Effector memory CD8-positive, alpha-beta T cell (primary cell): ENCODE results near the gene PRDM4.
"Not testable (repeated sequence)": the region's sequence is repeated elsewhere in the genome, so short reads cannot be mapped to it uniquely, and the experiment has no call there.

Experiments used
- ATAC-seq: fragments of 150-1000 bp; cut with Tn5 transposase; replicated peaks from 2 replicates; pipeline ENCODE4 v1.10.0; 2021; ENCODE audit warnings: mild to moderate bottlenecking, moderate library complexity
- DNase-seq, 3 experiments: peaks; one replicate each; pipeline ENCODE4 v3.0.0; 2021
- H3K27ac Mint-ChIP-seq, 2 donors: one replicate each; pipeline ENCODE4 v1.8.0; 2022; ENCODE audit warnings: mild to moderate bottlenecking in 2 of 2, mixed read lengths in 2 of 2, moderate library complexity in 2 of 2
- H3K27me3 Mint-ChIP-seq, 2 donors: one replicate each; pipeline ENCODE4 v1.8.0; 2022; ENCODE audit warnings: mixed read lengths in 2 of 2
- H3K36me3 Mint-ChIP-seq: one replicate; pipeline ENCODE4 v1.8.0; 2022; ENCODE audit warnings: mild to moderate bottlenecking, moderate library complexity, mixed read lengths; ENCODE audit not compliant: insufficient read depth
- H3K4me1 Mint-ChIP-seq, 2 donors: one replicate each; pipeline ENCODE4 v1.8.0; 2022; ENCODE audit warnings: low read depth in 2 of 2, mixed read lengths in 2 of 2
- H3K4me3 Mint-ChIP-seq, 2 donors: one replicate each; pipeline ENCODE4 v1.8.0; 2022; ENCODE audit warnings: mild to moderate bottlenecking in 2 of 2, mixed read lengths in 2 of 2, moderate library complexity in 2 of 2
- H3K9me3 Mint-ChIP-seq, 2 donors: one replicate each; pipeline ENCODE4 v1.8.0; 2022; ENCODE audit warnings: mixed read lengths in 2 of 2

The PRDM4 gene

DNA sequence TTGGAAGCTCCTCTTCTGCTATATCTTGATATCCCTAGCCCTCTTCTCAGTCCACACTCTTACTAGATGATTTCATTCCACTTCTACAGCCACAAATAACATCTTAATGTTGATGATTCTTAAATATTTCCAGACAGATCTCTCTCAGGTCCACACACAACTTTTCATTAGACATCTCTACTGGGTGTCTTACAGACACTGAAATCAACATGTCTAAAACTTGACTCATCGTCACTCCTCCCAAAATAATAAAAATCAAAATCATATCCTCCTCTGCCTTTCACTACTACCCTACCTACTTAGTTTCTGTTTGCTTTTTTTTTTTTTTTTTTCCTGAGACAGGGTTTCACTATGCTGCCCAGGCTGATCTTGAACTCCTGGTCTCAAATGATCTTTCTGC, 11.9 kb downstream of the PRDM4 start:
- no peaks in the 10 kb centered on the region for H3K9me3 Mint-ChIP-seq
- H3K4me1 Mint-ChIP-seq: peaks cover 2 to 3% of the 10 kb centered on the region in 2 donors
- no peak overlapping the region for H3K4me3 Mint-ChIP-seq
- H3K36me3 Mint-ChIP-seq: peaks cover 43% of the 10 kb centered on the region
- ATAC-seq: no peak
- no peaks in the 10 kb centered on the region for H3K27me3 Mint-ChIP-seq
- no peak overlapping the region for H3K27ac Mint-ChIP-seq
- no peak for DNase-seq

DNA sequence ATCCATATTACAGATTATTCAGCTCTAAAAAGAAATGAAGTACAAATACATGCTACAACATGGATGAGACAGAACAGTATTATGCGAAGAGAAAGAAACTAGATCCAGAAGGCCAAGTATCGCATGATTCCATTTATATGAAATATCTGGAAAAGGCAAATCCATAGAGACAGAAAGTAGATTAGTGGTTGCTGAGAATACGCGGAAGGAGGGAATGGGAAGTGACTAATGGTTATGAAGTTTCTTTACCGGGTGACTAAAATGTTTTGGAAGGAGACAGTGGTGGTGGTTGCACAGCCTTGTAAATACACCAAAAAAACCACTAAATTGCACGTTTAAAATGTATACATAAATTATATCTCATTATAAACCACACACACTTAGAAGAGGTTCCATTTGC, 12.5 kb downstream of the PRDM4 start:
- no peak for ATAC-seq
- no peak overlapping the region for H3K27ac Mint-ChIP-seq
- no peak for DNase-seq

DNA sequence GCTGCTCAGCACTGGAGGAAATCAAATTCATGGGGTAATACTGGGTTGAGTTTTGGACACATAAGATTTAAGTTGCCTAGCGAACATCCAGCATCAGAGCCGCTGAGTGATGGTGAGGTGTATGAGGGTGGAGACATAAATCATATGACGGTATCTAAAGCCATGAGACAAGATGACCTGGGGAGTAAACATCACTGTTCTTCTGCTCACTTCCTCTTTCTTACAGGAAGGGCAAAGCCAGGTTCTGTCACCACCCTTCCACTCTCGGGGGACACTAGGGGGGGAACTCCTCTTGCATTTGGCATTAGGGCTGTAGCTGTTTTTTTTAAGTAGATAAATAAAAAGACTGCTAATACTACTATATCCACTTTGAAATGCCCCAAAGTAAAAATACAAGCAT, 24.0 kb downstream of the PRDM4 start:
- Mint-ChIP-seq H3K4me3 (no peak overlapping the region), H3K36me3 (peaks cover 70% of the 10 kb centered on the region), H3K27me3 (no peaks in the 10 kb centered on the region), H3K27ac (peak overlapping the region; percentile 5 to 25), H3K9me3 (no peaks in the 10 kb centered on the region), H3K4me1 (peaks cover 3 to 13% of the 10 kb centered on the region in 2 donors)
- ATAC-seq: peak; percentile 72
- DNase-seq: no peak

More for the DNA sequence above, 12.5 kb downstream of the PRDM4 start:
- Mint-ChIP-seq H3K27me3 (no peaks in the 10 kb centered on the region), H3K36me3 (peaks cover 43% of the 10 kb centered on the region), H3K4me1 (peaks cover 0 to 2% of the 10 kb centered on the region in 2 donors), H3K9me3 (no peaks in the 10 kb centered on the region), H3K4me3 (no peak overlapping the region)

DNA sequence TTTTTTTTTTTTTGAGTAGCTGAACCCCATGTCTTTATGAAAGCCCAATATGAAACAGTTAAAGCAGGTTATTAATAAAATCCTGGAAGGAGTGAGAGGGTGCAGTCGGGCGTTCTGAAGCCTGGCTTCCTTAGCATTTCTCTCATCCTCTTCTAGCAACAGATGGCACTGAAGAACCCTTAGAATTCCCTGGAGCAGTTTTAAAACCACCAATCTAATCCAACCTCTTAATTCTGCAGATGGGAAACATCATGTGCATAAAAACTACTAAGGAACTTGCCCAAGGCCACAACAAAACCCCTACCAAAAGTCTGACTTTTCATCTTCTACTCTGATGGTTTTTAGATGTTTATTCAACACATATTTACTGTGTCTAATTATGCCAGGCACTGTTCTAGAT, 25.2 kb downstream of the PRDM4 start:
- Mint-ChIP-seq H3K9me3 (no peaks in the 10 kb centered on the region), H3K4me3 (no peak overlapping the region), H3K27ac (peak overlapping the region in 1 of 2 donors; percentile 25), H3K4me1 (peaks cover 2 to 13% of the 10 kb centered on the region in 2 donors), H3K27me3 (no peaks in the 10 kb centered on the region), H3K36me3 (peaks cover 59% of the 10 kb centered on the region)
- DNase-seq (no peak), ATAC-seq (no peak)

DNA sequence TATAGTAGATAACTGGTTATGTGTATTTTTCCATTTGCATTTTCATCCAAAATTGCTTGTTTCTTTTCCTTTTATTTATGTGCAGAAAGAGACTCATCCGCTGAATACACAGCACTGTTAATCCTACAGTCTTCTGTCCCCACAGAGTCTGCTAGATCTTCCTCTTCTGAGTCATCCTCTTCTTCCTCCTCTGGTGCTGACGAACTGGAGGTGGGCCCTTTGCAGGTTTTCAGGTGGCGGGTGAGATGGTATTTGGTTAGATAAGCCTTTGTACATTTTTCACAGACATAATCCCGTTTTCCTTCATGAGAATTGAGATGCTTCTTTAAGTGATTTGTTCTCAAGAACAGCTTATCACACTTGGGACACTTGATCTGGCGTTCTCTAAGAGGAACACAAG, 26.8 kb downstream of the PRDM4 start:
- Mint-ChIP-seq H3K4me3 (no peak overlapping the region), H3K27ac (peak overlapping the region in 1 of 2 donors; percentile 62), H3K9me3 (no peaks in the 10 kb centered on the region), H3K4me1 (peaks cover 2 to 13% of the 10 kb centered on the region in 2 donors), H3K36me3 (peaks cover 42% of the 10 kb centered on the region), H3K27me3 (no peaks in the 10 kb centered on the region)
- no peak for DNase-seq
- no peak for ATAC-seq

DNA sequence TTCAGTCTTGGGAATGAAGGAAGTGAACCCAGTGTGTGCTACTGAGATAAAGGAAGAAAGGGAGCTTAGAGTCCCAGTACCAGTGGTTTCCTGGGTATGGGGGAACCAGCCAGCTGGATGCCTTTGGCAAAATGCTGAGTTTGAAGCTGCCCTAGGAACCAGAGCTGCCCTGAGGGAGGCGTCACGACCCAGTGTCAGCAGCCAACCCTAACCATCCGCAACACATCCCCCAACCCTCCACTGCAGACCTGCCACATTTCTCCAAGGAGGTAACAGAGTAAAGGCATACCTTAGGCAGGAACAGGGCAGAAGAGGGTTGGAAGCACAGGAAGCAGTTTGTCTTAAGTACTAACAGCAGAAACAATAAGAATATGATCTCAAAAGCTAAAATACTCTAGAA, 28.6 kb downstream of the PRDM4 start:
- Mint-ChIP-seq H3K4me1 (peaks cover 2 to 10% of the 10 kb centered on the region in 2 donors), H3K9me3 (no peaks in the 10 kb centered on the region), H3K36me3 (peaks cover 28% of the 10 kb centered on the region), H3K4me3 (no peak overlapping the region), H3K27me3 (no peaks in the 10 kb centered on the region), H3K27ac (peak overlapping the region in 1 of 2 donors; percentile 65)
- ATAC-seq (no peak), DNase-seq (no peak)

DNA sequence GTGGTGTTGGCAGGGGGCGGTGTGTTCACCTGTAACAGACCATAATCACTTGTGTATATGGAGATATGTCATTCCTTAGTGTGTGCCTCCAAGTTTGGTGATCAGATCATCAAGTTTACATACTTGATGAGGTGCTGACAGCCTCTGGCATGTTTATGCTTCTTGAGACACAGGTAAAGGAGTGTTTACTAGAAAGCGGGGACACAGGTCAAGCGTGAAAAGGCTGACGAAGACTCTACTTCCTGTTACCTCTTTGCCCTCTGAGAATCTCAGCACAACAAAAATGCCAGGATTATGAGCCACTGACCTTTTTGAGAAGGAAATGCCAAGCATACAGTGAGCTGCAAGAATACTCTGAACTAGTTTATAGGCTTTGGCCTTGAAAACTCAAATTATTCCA, 29.6 kb downstream of the PRDM4 start:
- Mint-ChIP-seq H3K27ac (peak overlapping the region in 1 of 2 donors; percentile 20), H3K27me3 (no peaks in the 10 kb centered on the region), H3K9me3 (no peaks in the 10 kb centered on the region), H3K4me1 (peaks cover 0 to 4% of the 10 kb centered on the region in 2 donors), H3K36me3 (peaks cover 18% of the 10 kb centered on the region), H3K4me3 (no peak overlapping the region)
- no peak for ATAC-seq
- no peak for DNase-seq

DNA sequence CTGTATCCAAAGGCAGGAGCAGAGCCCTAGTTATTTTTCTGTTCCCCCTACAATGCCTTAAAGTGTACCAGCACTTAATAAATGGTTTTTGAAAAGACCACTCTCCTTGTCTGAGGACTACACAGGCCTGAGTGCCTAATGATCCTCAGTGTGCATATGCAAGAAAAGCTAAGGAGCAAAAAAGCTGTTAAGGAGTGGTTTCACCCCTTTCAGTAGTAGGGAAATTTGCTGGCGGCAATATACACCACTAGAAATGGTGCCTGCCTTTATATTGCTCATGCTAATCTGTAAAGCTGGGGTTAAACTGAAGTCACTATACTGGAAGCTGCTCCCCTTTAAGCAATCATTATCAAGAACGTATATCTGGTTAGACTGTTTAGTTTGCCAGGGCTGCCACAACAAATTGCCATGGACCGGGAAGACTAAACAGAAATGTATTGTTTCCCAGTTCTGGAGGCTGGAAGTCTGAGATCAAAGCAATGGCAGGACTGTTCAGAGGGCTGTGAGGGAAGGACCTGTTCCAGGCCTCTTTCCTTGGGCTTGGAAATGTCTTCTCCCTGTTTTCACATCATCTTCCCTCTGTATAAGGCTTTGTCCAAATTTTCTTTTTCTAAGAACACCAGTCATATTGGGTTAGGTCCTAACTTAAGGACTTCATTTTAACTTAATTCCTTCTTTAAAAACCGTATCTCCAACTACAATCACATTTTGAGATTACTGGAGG, 30.2 kb downstream of the PRDM4 start:
- Mint-ChIP-seq H3K36me3 (peaks cover 13% of the 10 kb centered on the region), H3K4me3 (no peak overlapping the region), H3K9me3 (no peaks in the 10 kb centered on the region), H3K27me3 (no peaks in the 10 kb centered on the region), H3K27ac (peak overlapping the region in 1 of 2 donors; percentile 20), H3K4me1 (no peaks in the 10 kb centered on the region)
- no peak for DNase-seq
- no peak for ATAC-seq

DNA sequence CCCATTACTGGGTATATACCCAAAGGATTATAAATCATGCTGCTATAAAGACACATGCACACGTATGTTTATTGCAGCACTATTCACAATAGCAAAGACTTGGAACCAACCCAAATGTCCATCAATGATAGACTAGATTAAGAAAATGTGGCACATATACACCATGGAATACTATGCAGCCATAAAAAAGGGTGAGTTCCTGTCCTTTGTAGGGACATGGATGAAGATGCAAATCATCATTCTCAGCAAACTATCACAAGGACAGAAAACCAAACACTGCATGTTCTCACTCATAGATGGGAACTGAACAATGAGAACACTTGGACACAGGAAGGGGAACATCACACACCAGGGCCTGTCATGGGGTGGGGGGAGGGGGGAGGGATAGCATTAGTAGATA, 33.2 kb downstream of the PRDM4 start:
- not testable (repeated sequence) for DNase-seq, H3K9me3 Mint-ChIP-seq, H3K36me3 Mint-ChIP-seq, H3K4me1 Mint-ChIP-seq, H3K27me3 Mint-ChIP-seq, ATAC-seq, H3K4me3 Mint-ChIP-seq, H3K27ac Mint-ChIP-seq

DNA sequence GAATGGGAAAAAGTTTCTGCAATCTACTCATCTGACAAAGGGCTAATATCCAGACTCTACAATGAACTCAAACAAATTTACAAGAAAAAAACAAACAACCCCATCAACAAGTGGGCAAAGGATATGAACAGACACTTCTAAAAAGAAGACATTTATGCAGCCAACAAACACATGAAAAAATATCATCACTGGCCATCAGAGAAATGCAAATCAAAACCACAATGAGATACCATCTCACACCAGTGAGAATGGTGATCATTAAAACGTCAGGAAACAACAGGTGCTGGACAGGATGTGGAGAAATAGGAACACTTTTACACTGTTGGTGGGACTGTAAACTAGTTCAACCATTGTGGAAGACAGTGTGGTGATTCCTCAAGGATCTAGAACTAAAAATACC, 33.6 kb downstream of the PRDM4 start:
- H3K27me3 Mint-ChIP-seq, H3K9me3 Mint-ChIP-seq, ATAC-seq, H3K4me1 Mint-ChIP-seq, H3K4me3 Mint-ChIP-seq, DNase-seq, H3K36me3 Mint-ChIP-seq, H3K27ac Mint-ChIP-seq: not testable (repeated sequence)

DNA sequence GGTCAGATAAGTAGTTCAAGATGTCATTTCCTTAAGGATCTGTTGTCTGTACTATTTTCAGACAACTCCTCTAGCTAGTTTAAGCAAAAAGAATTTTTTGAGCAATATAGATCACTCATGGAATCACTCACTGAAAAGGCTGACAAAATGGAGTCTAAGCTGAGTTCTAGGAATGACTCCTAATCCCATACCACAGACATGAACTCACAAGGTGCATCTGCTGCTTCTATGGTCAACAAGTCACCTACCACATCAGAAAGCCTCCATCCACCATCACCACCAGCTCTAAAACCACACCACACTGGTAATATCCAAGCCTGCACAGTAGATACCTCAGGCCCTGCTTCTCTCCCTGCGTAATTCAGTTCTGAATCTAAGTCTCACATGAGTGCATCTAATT, 42.3 kb downstream of the PRDM4 start:
- DNase-seq: no peak
- no peak overlapping the region for H3K4me3 Mint-ChIP-seq
- no peak for ATAC-seq
- no peak overlapping the region for H3K27ac Mint-ChIP-seq
- no peaks in the 10 kb centered on the region for H3K9me3 Mint-ChIP-seq
- peaks cover 4% of the 10 kb centered on the region for H3K36me3 Mint-ChIP-seq
- H3K4me1 Mint-ChIP-seq: no peaks in the 10 kb centered on the region
- no peaks in the 10 kb centered on the region for H3K27me3 Mint-ChIP-seq

DNA sequence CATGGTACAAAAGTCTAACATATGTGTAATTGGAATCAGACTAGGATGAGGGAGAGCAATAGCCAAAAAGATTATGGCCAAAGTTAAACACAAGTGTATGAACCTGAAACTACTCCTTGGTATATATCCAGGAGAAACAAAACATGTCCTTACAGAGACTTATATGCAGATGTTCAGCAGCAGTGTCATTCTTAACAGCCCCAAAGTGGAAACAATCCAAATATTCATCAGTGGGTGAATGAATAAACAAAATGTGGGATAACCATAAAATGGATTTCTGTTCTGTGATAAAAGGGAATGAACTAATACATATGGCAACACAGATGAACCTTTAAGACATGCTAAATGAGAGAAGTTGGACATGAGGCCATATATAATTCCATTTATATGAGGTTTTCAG, 45.2 kb downstream of the PRDM4 start:
- Mint-ChIP-seq H3K27me3 (no peaks in the 10 kb centered on the region), H3K9me3 (no peaks in the 10 kb centered on the region), H3K4me1 (no peaks in the 10 kb centered on the region), H3K27ac (peak overlapping the region in 1 of 2 donors; percentile 74), H3K36me3 (peaks cover 30% of the 10 kb centered on the region), H3K4me3 (no peak overlapping the region)
- ATAC-seq: no peak
- DNase-seq: no peak

DNA sequence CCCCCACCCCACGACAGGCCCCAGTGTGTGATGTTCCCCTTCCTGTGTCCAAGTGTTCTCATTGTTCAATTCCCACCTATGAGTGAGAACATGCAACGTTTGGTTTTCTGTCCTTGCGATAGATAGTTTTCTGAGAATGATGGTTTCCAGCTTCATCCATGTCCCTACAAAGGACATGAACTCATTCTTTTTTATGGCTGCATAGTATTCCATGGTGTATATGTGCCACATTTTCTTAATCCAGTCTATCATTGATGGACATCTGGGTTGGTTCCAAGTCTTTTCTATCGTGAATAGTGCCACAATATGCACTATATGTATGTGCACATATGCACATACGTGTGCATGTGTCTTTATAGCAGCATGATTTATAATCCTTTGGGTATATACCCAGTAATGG, 55.4 kb downstream of the PRDM4 start:
- H3K27ac Mint-ChIP-seq, DNase-seq, H3K4me3 Mint-ChIP-seq, H3K9me3 Mint-ChIP-seq, H3K27me3 Mint-ChIP-seq, H3K4me1 Mint-ChIP-seq, ATAC-seq: not testable (repeated sequence)
- peaks cover 79% of the 10 kb centered on the region for H3K36me3 Mint-ChIP-seq

DNA sequence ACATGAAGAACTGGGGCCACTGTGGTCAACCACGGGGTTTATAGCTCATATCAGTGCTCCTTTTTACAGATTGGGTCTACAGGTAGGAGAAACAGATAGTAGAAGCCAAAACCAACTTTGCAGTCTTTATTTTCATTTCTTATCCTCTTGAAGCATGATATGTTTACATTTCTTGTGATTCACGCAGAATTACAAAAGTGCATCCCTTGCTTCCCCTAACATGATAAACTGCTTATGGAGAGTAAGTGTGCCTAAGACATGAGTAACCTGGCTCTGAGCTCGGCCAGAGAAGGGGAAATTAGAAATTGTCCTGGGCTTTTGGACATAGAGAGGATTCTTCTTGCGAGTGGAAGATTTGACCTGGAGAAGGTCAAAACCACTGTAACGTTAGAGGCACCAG, 56.9 kb downstream of the PRDM4 start:
- H3K36me3 Mint-ChIP-seq: peaks cover 81% of the 10 kb centered on the region
- peaks cover 0 to 2% of the 10 kb centered on the region in 2 donors for H3K4me1 Mint-ChIP-seq
- H3K27ac Mint-ChIP-seq: no peak overlapping the region
- no peaks in the 10 kb centered on the region for H3K27me3 Mint-ChIP-seq
- ATAC-seq (no peak), DNase-seq (no peak)
- H3K9me3 Mint-ChIP-seq: no peaks in the 10 kb centered on the region
- H3K4me3 Mint-ChIP-seq: no peak overlapping the region
